Activated CD4-positive, alpha-beta T cell treated with anti-CD3 and anti-CD28 coated beads, Interleukin-2, Interleukin-4, amounts not matched to agents 100 ng/mL and 50 ng/mL, durations not matched to agents 16 hours and 8 hours (primary cell): ENCODE data around the gene PAK1.
A peak's percentile ranks its signal among the peaks of the same experiment; 100 is the strongest.
"Not testable (repeated sequence)": the region's sequence is repeated elsewhere in the genome, so short reads cannot be mapped to it uniquely, and the experiment has no call there.

Experiments used
- DNase-seq: peaks from one replicate; pipeline ENCODE4 v3.0.0-alpha.2; 2020; ENCODE audit warnings: low spot score

Gene PAK1

GRCh38 chr11:77473801-77474683 lies at the start of gene PAK1:
Gene PAK1 (minus strand): TSS chr11:77474094. CDS start chr11:77392520, 81,574 bp downstream.
- DNase-seq: peak; percentile 64

GRCh38 chr11:77522215-77522614 lies 48.3 kb upstream of the PAK1 start:
- no peak for DNase-seq

DNA sequence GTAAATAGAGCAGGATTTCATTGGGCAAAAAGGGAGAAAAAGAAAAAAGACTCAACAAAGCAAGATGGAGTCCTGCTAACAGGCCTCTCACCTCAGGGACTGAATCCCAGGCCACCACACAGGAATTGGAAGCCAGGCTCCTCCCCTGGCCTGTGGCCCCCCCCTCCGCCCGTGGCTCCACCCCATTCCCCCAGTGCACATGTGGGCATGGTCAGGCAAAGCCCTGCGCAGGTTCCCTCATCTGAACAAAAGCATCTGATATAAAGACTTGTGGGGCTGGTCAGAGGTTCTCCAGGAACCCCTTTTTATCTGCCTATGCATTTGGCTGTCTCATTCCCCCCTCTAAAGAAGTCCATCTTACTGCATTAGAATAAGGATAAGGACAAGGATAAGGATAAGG lies 46.0 kb upstream of the PAK1 start:
- DNase-seq: no peak

DNA sequence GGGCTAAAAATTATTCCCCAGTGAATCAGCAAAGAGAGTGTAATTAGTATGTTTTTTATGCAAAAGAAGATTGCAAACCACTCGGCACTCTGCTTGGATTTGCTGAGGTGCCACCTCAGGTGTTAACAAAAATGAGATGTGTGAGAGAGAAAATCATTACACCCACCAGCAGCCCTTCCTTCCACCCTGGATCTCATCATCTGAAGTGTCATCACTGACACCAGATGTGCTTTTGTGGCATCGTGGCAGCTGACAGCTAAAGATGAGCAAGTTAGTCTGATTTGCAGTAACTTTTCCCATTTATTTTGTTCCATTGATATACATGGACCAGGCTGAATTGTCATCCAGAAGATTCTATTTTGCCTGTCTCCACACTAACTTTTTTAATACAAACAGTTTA lies 44.6 kb upstream of the PAK1 start:
- DNase-seq: no peak

DNA sequence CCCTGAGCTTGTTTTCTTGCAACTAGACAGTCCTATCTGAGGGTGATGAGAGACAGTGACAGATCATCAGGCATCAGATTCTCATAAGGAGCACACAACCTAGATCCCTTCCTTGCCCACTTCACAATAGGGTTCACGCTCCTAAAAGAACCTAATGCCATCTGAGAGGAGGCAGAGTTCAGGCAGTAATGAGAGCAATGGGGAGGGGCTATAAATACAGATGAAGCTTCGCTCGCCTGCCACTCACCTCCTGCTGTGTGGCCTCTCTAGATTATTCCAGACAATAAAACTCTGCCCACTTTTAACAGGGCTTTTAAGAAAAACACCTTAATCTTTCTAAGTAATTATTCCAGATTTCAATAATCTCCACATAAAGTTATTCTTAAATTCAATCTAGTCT lies 43.9 kb upstream of the PAK1 start:
- no peak for DNase-seq

DNA sequence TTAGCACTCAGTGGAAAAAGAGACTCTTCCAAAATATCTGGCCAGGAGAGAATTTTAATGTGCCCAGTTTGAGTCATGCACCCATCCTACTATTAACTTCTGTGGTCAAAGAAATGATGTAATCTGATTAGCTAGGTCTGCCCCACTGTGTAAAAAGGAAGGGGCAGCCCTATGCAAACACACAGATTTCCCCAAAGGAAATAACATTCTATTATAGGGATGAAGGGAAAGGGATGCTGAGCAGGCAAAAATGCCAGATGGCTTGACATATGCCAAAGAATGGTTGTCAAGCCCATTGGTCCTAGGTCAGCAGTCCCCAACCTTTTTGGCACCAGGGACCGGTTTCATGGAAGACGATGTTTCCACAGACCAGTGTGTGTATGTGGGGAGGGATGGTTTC lies 43.3 kb upstream of the PAK1 start:
- no peak for DNase-seq

GRCh38 chr11:77515483-77515882 lies 41.6 kb upstream of the PAK1 start:
- no peak for DNase-seq

DNA sequence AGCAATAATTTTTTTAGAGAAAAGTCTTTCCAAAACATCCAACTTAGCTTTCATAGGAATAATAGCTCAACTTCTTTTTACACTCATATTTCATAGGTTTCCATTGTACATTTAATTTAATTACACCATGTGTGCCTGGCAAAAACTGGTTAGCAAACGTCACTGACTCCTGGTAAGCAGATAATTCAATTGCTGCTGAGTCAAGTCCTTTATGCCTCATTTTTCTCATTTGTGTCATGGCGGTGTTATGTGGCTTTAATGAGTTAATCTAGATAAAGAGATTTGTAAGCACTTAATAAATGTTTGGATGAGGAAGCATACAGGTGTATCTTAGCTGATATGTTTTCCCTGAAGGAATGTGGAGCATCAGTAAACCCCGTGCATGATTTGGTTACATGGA lies 41.2 kb upstream of the PAK1 start:
- no peak for DNase-seq

DNA sequence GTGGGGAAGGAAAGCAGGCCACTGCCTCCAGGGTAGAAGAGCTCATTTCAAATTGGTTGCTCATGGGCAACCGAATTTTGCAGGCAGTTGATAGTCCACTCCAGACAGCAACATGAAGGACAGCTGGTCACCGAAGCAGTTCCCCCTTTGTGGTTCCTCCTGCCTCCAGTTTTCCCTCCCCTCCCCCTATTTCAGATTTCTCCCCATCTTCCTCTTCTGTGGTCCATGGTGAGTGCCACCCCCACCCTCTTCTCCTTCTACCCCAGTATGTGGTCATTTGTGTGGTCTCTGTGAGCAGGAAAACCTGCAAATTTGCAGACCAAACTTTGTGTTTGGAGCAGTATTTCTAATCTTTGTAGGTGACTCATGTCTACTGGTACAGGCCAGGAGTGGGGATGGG lies 38.2 kb upstream of the PAK1 start:
- DNase-seq: no peak

- no peak for DNase-seq
These were observed 37.0 kb upstream of the PAK1 start for GRCh38 chr11:77510851-77511250.

- no peak for DNase-seq
These were observed 36.2 kb upstream of the PAK1 start for GRCh38 chr11:77510095-77510494.

DNA sequence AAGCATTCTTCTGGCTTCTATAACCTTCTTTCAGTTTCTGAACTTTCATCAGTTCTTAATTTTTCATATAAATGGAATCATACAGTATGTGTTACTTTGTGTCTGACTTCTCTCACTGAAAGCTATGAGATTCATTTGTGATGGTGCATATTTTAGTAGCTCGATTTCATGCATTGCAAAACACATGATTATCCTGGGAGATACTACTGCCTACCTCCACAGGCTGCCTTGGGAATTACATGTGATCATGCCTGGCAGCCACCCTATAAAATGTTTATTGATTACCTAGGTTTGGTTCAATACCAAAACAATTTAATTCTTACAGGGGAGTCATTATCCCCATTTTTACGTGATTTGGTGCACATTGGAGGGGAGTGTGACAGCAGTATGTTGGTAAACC lies 34.1 kb upstream of the PAK1 start:
- DNase-seq: no peak

DNA sequence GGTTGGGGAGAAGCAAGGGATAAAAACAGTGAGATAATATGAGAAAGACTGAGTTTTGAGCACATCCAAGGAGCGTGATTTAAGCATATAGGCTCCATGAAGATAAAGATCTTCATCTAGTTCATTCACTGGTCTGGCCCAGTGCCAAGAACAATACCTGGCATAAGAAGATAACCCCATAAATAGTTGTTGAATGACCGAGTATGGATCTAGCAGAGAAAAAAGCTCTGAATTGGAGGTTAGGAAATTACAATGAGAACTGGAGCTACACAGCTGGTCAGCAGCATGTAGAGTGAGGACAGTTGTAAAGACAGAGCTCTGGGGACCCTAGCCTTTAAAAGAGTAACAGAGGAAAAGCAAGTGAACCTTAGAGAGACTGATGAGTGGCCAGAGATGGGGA lies 33.0 kb upstream of the PAK1 start:
- DNase-seq: no peak

GRCh38 chr11:77505956-77506355 lies 32.1 kb upstream of the PAK1 start:
- no peak for DNase-seq

GRCh38 chr11:77503006-77503405 lies 29.1 kb upstream of the PAK1 start:
- DNase-seq: no peak

GRCh38 chr11:77502346-77502905 lies 28.5 kb upstream of the PAK1 start:
- no peak for DNase-seq

DNA sequence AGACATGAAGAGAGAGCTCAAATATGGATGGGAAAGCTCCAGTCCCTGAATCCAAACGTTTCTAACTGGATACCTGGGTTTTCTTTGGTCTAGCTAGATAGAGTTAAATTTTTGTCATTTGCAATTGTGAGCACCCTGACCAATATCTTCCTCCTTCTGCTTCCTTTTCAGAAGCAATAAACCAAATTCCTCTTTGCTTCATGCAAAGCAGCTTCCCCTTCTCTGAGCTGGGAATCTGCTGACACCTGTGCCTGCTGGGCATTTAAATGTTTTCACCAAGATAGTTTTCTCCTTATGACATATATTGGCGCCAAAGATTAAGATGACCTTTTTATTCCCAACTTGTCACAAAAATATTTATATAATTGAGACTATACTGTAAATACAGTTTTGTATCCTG lies 27.9 kb upstream of the PAK1 start:
- DNase-seq: no peak

DNA sequence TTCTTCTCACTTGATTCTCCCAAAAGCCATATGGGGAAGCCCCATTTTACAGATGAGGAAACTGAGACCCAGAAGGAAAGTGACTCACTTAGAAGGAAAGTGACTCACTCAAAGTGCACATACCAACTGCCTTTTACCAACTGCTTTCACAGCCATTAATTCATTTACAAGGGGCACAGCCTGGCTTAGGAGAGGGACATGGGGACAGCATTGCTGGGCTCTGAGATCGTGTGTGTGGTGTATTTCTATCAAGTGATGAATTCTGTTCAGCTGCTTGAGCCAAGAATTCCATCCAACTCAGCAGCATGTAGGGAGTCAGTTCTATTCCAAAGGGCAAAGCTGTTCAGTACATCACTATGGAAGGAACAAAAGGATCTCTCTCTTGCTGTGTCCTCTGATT lies 23.5 kb upstream of the PAK1 start:
- peak; percentile 16 for DNase-seq

- no peak for DNase-seq
These were observed 21.6 kb upstream of the PAK1 start for GRCh38 chr11:77495526-77495925.

GRCh38 chr11:77490035-77490434 lies 16.1 kb upstream of the PAK1 start:
- not testable (repeated sequence) for DNase-seq

- no peak for DNase-seq
These were observed 13.9 kb upstream of the PAK1 start for GRCh38 chr11:77487790-77488189.

GRCh38 chr11:77479746-77480352 lies 6.0 kb upstream of the PAK1 start:
- DNase-seq: no peak

DNA sequence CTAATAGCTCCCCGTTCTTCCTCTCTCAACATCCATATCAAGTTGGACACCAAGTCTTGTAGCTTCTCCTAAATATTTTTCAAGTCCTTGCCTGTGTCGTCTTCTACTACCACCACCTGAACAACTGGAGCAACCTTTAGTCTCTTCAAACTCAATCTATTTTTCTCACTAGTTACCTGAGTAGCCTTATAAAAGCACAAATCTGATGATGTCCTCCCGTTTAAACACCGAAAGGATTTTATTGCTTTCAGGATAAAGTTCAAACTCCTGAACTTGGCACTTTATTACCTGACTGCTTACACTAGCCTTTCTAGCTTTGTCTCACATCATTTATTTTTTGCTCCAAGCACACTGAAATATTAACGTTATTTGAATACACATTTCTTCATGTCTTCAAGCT lies 1.3 kb upstream of the PAK1 start:
- DNase-seq: no peak
